GM19324 (cell line): ENCODE results near the gene SHISA6.

Experiments used
- ATAC-seq: cut with Tn5 transposase; IDR thresholded peaks from one replicate; pipeline ENCODE4 v1.9.1; 2021; ENCODE audit warnings: mild to moderate bottlenecking, moderate library complexity; ENCODE audit not compliant: unreplicated experiment, low FRiP score

The SHISA6 gene

DNA sequence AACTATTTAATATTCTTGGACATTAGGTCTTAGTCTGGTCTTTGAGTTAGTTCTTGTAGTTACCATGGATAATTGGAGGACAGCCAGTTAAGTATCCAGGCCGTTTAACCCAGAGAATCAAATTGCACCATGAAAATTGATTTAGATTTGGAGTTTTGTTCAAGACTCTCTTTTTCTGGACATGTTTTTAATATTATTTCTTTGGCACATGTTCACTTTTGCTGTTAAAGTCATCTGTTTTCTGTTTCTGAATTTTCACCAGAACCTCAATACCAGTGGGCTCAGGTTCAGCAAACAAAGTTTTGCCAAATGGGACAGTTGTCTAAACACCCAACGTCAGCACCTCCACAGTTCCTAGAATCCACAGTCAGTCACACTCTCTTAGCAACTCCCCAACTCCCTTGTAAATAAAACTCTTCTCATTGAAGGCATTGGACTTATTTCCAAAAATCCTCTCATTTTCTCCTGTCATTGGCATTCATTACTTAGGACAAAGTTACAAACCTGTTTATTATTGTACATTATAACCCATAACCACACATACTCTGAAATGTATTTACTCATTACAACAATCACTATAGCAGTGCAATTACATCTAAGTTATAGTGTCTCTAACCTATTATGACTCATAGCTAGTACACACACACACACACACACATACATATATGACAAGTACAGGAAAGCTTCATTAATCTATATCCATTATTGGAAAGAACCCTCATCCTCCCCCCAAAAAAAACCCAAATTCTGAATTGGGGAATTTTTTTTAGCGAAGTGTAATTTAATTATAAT, 323.8 kb downstream of the SHISA6 start:
- ATAC-seq: no peak

DNA sequence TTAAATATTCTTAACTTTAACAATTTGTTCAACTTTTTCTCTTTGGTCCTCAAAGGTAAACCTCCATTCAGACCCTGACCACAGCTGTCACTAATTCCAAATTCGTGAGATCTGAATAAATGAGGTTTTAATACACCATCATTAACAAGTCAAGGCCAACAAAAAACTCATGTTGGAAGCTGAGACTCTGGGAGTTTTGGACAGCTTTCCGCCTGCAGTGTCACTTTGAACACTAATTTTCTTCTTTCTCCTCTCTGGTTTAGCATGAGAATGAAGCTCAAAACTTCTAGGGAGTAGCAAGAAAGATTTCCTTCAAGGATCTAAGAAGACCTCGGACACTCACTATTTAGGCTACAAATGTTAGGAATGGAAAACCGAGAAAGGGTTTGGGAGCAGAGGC, 324.6 kb downstream of the SHISA6 start:
- no peak for ATAC-seq

- ATAC-seq: no peak
Observed at GRCh38 chr17:11578998-11579397, 338.0 kb downstream of the SHISA6 start.

GRCh38 chr17:11580677-11581076, 339.7 kb downstream of the SHISA6 start:
- ATAC-seq: no peak

DNA sequence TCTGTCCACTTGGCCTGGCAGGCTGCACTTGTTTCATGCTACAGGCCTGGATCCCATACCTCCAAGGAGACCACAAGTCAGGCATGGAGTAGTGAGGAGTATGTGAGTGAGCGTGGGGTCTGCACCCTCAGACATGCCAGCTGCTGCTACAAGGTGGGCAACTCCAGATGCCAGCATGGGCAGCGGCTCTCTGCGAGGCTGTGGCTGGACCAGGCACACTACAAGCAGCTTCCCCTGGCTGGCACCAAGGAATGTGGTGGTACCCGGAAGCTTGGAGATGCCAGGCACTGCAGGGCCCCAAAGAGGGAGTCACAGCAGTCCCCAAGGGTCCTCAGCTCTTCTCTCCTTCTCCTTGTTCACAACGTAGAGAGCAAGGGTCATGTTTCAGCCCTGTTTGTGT, 341.2 kb downstream of the SHISA6 start:
- no peak for ATAC-seq

DNA sequence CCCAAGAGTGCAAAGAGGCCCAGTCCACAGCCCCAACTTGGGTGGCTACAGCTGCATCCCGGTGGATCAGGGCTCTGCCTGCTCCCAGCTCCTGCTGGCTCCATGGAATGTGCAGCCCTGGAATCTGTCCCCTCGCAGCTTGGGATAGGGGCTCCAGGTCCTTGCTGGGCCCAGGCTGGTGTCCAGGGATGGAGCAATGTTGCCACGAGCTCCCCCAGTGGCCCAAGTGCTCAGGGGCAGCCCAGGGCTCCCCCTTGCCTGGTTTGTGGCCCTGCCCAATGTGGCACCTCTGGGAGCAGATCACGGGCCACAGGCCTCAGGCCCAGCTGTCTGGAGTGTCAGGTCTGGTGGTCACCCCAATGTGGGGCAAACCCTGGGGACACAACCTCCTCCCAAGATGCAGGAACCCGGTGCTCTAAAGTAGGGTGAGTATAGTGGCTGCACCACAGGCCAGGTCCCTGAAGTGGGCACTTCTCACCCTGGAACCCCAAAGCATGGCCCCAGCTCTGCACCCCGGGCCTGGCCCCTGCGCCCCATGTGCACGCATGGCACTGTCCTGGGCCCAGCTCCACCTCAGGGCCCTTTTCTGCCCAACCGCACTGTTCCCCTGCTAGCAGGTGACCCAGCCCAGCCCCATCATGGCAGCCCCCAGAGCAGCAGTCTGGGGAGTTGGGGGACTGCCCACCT, 342.4 kb downstream of the SHISA6 start:
- ATAC-seq: no peak

DNA sequence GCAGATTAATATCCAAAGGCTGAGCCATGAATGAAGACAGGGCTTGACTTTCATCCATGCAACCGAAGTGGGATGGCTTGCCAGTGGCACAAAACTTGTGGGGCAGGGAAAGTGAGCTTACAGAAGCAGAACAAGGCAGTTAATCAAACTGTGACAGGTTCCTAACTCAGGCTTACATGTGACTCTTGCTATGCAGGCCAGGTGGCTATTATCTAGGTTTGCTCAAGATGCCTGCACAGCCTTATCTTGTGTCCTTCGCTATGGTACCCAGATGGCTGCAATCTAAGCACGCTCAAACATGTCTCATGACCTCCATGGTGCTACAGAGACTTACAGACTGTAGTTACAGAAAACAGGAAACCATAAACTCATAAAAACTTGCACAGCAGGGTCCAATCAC, 348.7 kb downstream of the SHISA6 start:
- ATAC-seq: no peak

DNA sequence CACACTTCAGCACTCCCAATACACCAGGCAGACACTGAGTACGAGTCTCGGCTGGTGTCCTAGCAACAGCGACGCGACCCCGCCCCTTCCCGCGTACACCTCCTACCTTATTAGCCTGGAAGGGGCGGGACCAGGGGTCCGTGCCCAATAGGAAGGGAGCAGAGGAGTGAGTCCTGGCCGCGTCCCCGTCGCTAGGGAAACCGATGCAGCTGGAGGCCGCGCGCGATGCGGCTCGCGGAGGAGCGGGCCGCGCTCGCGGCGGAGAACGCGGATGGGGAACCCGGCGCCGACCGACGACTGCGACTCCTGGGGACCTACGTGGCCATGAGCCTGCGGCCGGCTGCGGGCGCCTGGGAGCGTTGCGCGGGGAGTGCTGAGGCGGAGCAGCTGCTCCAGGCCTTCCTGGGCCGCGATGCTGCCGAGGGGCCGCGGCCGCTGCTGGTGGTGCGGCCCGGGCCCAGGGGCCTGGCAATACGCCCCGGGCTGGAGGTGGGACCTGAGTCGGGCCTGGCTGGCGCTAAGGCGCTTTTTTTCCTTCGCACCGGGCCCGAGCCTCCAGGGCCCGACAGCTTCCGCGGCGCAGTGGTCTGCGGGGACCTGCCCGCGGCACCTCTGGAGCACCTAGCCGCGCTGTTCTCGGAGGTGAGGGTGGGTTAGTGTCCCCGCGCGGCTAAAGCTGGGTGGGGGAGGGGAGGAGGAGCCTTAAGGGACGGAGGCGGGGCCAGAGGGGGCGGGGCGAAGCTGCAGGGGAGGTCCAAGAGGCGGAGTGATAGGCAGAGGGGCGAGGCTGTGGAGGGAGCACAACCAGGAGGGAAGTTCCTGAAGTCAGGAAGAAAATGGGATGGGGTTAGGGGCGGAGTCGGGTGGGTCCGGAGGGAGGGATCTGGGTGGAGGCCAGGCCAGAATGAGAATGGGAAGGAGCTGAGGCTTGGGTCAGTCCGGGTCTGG, 357.5 kb downstream of the SHISA6 start, which contains the start of gene DNAH9:
DNAH9 (plus strand) TSS at position 197 of the 948 bp plus-strand sequence; CDS start at position 226, 29 bp downstream.
- ATAC-seq: no peak

DNA sequence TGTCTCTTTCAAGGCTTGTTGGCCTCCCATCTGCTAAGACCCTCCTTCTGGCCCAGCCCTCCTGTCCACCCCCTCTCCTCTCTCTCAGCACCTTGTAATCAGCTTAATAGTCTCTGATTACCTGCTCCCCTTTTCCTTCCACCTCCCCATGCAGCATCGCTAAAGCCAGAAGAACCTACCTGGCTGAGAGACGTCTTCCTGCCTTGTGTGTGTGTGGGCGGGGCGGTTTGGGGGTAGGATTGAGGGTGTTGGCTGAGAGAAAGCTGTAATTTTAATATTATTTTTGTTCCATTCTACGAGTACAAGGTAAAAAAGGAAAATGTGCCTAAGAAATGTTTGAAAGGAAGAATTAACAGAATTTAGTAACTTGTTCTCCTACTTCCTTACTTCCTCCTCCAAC, 360.6 kb downstream of the SHISA6 start:
- ATAC-seq: no peak

GRCh38 chr17:11608396-11608795, 367.4 kb downstream of the SHISA6 start:
- no peak for ATAC-seq

DNA sequence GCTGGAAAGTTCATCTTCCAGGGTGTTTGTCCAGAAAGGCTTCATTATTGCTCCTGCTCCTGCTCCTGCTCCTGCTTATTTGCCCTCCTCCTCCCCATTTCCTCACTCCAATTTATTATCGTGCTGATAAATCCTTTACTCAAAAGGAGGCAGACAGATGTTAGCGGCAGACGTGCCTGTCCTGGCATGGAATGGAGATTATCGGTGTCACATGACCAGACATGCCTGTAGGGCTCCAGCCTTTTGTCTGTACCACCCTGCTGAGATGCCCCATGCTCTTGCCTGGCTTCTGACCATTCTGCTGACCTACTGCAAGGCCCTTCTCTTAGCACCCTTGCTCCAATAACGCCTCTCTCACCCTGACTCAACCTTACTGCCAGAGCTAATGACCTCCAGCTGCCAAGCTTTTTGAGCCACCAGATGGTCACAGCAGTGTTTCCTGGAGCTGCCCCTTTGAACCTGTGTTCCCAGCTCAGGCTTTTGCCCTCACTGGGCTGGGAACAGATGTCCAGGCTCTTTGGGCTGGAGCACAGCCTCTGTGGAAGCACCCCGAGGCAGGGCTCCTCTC, 370.1 kb downstream of the SHISA6 start:
- no peak for ATAC-seq

GRCh38 chr17:11612956-11613355, 371.9 kb downstream of the SHISA6 start:
- ATAC-seq: no peak
